Osteocyte (in vitro differentiated cells): ENCODE data around the gene KRT80. TPM values are rescaled to one million over a fixed set of nuclear protein-coding genes. Genes with fewer than 3 reads are reported as not detected.

Source experiments
- DNase-seq: peaks from one replicate; pipeline ENCODE4 v3.0.0; 2021; ENCODE audit warnings: mixed read lengths; ENCODE audit not compliant: unreplicated experiment; ENCODE audit errors: extremely low spot score
- H3K27ac Mint-ChIP-seq: one replicate; pipeline ENCODE4 v1.8.0; 2021; ENCODE audit warnings: mild to moderate bottlenecking, mixed read lengths; ENCODE audit not compliant: unreplicated experiment
- H3K27me3 Mint-ChIP-seq: one replicate; pipeline ENCODE4 v1.8.0; 2021; ENCODE audit warnings: mixed read lengths; ENCODE audit not compliant: unreplicated experiment
- H3K36me3 Mint-ChIP-seq: one replicate; pipeline ENCODE4 v1.8.0; 2021; ENCODE audit warnings: mixed read lengths; ENCODE audit not compliant: unreplicated experiment
- H3K4me1 Mint-ChIP-seq: one replicate; pipeline ENCODE4 v1.8.0; 2021; ENCODE audit warnings: mixed read lengths; ENCODE audit not compliant: unreplicated experiment
- H3K4me3 Mint-ChIP-seq: one replicate; pipeline ENCODE4 v1.8.0; 2021; ENCODE audit warnings: mild to moderate bottlenecking, moderate library complexity, mixed read lengths; ENCODE audit not compliant: unreplicated experiment
- H3K9me3 Mint-ChIP-seq: one replicate; pipeline ENCODE4 v1.8.0; 2021; ENCODE audit warnings: mixed read lengths; ENCODE audit not compliant: unreplicated experiment
- CTCF ChIP-seq: fragments of 200-600 bp; sonication (generic); IDR thresholded peaks from 2 replicates; pipeline ENCODE4 v1.5.0; 2021; ENCODE audit warnings: antibody characterized with exemption, mild to moderate bottlenecking, moderate library complexity
- total RNA-seq: library from RNA; stranded (reverse); gene quantifications from 2 replicates; pipeline ENCODE4 v1.2.1, GENCODE V29; 2021

Gene KRT80
- total RNA-seq, 1 donor from 2014 or later = 9.9 TPM

- Mint-ChIP-seq H3K4me3 (no peak overlapping the region), H3K27me3 (no peaks in the 10 kb centered on the region), H3K4me1 (peaks cover 86% of the 10 kb centered on the region), H3K9me3 (no peaks in the 10 kb centered on the region), H3K36me3 (peaks cover 3% of the 10 kb centered on the region), H3K27ac (peak overlapping the region; percentile 88)
- no peak for DNase-seq
- no peak for TF ChIP-seq CTCF
These were observed 12.8 kb downstream of the KRT80 start for GRCh38 chr12:52178984-52179383.

- Mint-ChIP-seq H3K27me3 (no peaks in the 10 kb centered on the region), H3K27ac (peak overlapping the region; percentile 88), H3K36me3 (peaks cover 3% of the 10 kb centered on the region), H3K9me3 (no peaks in the 10 kb centered on the region), H3K4me3 (no peak overlapping the region), H3K4me1 (peaks cover 81% of the 10 kb centered on the region)
- TF ChIP-seq CTCF = no peak
- DNase-seq = no peak
These were observed 13.4 kb downstream of the KRT80 start for GRCh38 chr12:52178443-52178842.

- peak; percentile 11 for TF ChIP-seq CTCF
- peaks cover 3% of the 10 kb centered on the region for H3K36me3 Mint-ChIP-seq
- no peak for DNase-seq
- peak overlapping the region; percentile 84 for H3K27ac Mint-ChIP-seq
- H3K27me3 Mint-ChIP-seq = no peaks in the 10 kb centered on the region
- H3K4me1 Mint-ChIP-seq = peaks cover 57% of the 10 kb centered on the region
- H3K9me3 Mint-ChIP-seq = no peaks in the 10 kb centered on the region
- H3K4me3 Mint-ChIP-seq = no peak overlapping the region
These were observed 16.2 kb downstream of the KRT80 start for GRCh38 chr12:52175371-52176350.

GRCh38 chr12:52173526-52173925 is 18.3 kb downstream of the KRT80 start:
- H3K4me3 Mint-ChIP-seq = no peak overlapping the region
- no peaks in the 10 kb centered on the region for H3K9me3 Mint-ChIP-seq

More at GRCh38 chr12:52173526-52173925, 18.3 kb downstream of the KRT80 start:
- no peaks in the 10 kb centered on the region for H3K36me3 Mint-ChIP-seq
- peaks cover 56% of the 10 kb centered on the region for H3K4me1 Mint-ChIP-seq
- no peaks in the 10 kb centered on the region for H3K27me3 Mint-ChIP-seq
- DNase-seq = no peak
- TF ChIP-seq CTCF = no peak
- no peak overlapping the region for H3K27ac Mint-ChIP-seq
